ENCODE data around the gene TUBB3. TPM values are rescaled to one million over a fixed set of nuclear protein-coding genes. Genes with fewer than 3 reads are reported as not detected.
"Not testable (repeated sequence)": the region's sequence is repeated elsewhere in the genome, so short reads cannot be mapped to it uniquely, and the experiment has no call there.

Gene TUBB3
- total RNA-seq, 4 donors from 2014 or later, result 0.33 to 2.4 (median 0.68) TPM

DNA sequence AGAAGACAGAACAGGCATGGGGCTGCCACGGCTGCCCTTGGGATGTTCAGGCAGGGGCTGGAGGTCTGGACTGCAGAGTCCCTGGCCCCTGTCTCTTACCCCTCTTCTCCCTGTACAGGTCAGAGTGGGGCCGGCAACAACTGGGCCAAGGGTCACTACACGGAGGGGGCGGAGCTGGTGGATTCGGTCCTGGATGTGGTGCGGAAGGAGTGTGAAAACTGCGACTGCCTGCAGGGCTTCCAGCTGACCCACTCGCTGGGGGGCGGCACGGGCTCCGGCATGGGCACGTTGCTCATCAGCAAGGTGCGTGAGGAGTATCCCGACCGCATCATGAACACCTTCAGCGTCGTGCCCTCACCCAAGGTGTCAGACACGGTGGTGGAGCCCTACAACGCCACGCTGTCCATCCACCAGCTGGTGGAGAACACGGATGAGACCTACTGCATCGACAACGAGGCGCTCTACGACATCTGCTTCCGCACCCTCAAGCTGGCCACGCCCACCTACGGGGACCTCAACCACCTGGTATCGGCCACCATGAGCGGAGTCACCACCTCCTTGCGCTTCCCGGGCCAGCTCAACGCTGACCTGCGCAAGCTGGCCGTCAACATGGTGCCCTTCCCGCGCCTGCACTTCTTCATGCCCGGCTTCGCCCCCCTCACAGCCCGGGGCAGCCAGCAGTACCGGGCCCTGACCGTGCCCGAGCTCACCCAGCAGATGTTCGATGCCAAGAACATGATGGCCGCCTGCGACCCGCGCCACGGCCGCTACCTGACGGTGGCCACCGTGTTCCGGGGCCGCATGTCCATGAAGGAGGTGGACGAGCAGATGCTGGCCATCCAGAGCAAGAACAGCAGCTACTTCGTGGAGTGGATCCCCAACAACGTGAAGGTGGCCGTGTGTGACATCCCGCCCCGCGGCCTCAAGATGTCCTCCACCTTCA, 11.7 kb downstream of the TUBB3 start:
- WGBS, 2 donors, result 94 to 96% methylated on average over 52 to 61 of the region's 61 CpGs
- H3K9me3 ChIP-seq, result no peaks in the 10 kb centered on the region
- intact Hi-C loops (cut with DNase I), result no loop called here
- TF ChIP-seq POLR2A (IDR thresholded peaks at IDR 0.05) (no peak), CTCF (IDR thresholded peaks at IDR 0.05) (no peak)
- H3K27ac ChIP-seq, result no peak overlapping the region
- no peaks in the 10 kb centered on the region for H3K36me3 ChIP-seq
- peaks cover 3% of the 10 kb centered on the region for H3K27me3 ChIP-seq
- no peak for DNase-seq
- H3K4me3 ChIP-seq (replicated peaks in 1 of 3), result no peak overlapping the region
- no peaks in the 10 kb centered on the region for H3K4me1 ChIP-seq

- H3K4me3 ChIP-seq (replicated peaks in 1 of 3); H3K4me1 ChIP-seq; H3K36me3 ChIP-seq; H3K27me3 ChIP-seq; H3K27ac ChIP-seq; DNase-seq; intact Hi-C loops (cut with DNase I); H3K9me3 ChIP-seq: not testable (repeated sequence)
- 92 to 94% methylated on average over 24 to 27 of the region's 27 CpGs for WGBS, 2 donors
Measured at GRCh38 chr16:89935620-89936019, 12.5 kb downstream of the TUBB3 start.

GRCh38 chr16:89936034-89936433, 12.9 kb downstream of the TUBB3 start:
- no peaks in the 10 kb centered on the region for H3K27me3 ChIP-seq
- WGBS, 2 donors, result 77 to 82% methylated on average over 13 of the region's 13 CpGs
- DNase-seq, result no peak

GRCh38 chr16:89936508-89936907, 13.4 kb downstream of the TUBB3 start:
- H3K36me3 ChIP-seq, result no peaks in the 10 kb centered on the region
- WGBS, 2 donors, result 92 to 98% methylated on average over 8 to 13 of the region's 14 CpGs
- H3K27ac ChIP-seq, result no peak overlapping the region
- TF ChIP-seq CTCF (IDR thresholded peaks at IDR 0.05), result no peak
- no peak for TF ChIP-seq POLR2A (IDR thresholded peaks at IDR 0.05)
- H3K27me3 ChIP-seq, result no peaks in the 10 kb centered on the region
- no peak for DNase-seq
- intact Hi-C loops (cut with DNase I), result no loop called here
- no peaks in the 10 kb centered on the region for H3K4me1 ChIP-seq
- no peak overlapping the region for H3K4me3 ChIP-seq (replicated peaks in 1 of 3)
- no peaks in the 10 kb centered on the region for H3K9me3 ChIP-seq

More at GRCh38 chr16:89936034-89936433, 12.9 kb downstream of the TUBB3 start:
- H3K27ac ChIP-seq, result no peak overlapping the region
- no peaks in the 10 kb centered on the region for H3K36me3 ChIP-seq
- no peak overlapping the region for H3K4me3 ChIP-seq (replicated peaks in 1 of 3)
- no peaks in the 10 kb centered on the region for H3K9me3 ChIP-seq
- intact Hi-C loops (cut with DNase I), result no loop called here
- TF ChIP-seq POLR2A (IDR thresholded peaks at IDR 0.05), result no peak
- no peak for TF ChIP-seq CTCF (IDR thresholded peaks at IDR 0.05)
- no peaks in the 10 kb centered on the region for H3K4me1 ChIP-seq

DNA sequence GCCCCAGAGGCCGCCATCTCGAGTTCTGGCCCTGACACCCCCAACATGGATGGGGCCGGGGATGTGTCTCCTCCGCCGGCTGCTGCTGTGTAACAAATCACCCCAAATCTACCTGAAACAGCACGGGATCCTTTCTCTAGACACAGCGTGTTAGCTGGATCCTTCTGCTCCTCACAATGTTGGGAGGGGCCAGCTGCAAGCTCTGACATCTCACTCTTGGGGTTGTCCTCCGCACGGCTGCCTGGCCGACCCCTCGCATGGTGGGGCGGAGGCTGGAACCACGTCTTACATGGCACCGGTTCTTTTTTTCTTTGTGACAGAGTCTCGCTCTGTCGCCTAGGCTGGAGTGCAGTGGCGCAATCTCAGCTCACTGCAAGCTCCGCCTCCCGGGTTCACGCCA, 13.8 kb downstream of the TUBB3 start:
- Histone ChIP-seq H3K27ac (no peak overlapping the region), H3K4me3 (replicated peaks in 1 of 3) (no peak overlapping the region), H3K27me3 (no peaks in the 10 kb centered on the region), H3K9me3 (no peaks in the 10 kb centered on the region), H3K4me1 (no peaks in the 10 kb centered on the region), H3K36me3 (no peaks in the 10 kb centered on the region)
- intact Hi-C loops (cut with DNase I), result no loop called here
- no peak for DNase-seq
- TF ChIP-seq POLR2A (IDR thresholded peaks at IDR 0.05) (no peak), CTCF (IDR thresholded peaks at IDR 0.05) (no peak)
- WGBS, 2 donors, result 92% methylated on average over 15 to 19 of the region's 20 CpGs

All from thyroid gland (tissue), 4 donors.